K562 (cell line): Measurements from ENCODE around the gene HHIPL1. TPM values are rescaled to one million over a fixed set of nuclear protein-coding genes. Genes with fewer than 3 reads are reported as not detected.

ENCODE experiments used
- ATAC-seq: fragments of 200-7000 bp; cut with Tn5 transposase; 3 replicates; pipeline ENCODE4 v1.9.1; 2020; ENCODE audit warnings: moderate library complexity
- BruUV-seq: library from RNA; stranded (reverse); fragments of 400-500 nt; replicated peaks from 2 replicates; lab custom pipeline; 2021; lab: Mats Ljungman, UMichigan
- CTCF ChIA-PET: fragments of 300-600 bp; formaldehyde crosslinking; extraction: SDS; loops from one replicate; lab custom pipeline; 2021; ENCODE audit warnings: low intra/inter-chr PET ratio; lab: Yijun Ruan, JAX
- POLR2A ChIA-PET: fragments of 300-600, 350-650 bp; sonication (Branson Sonifier 250); formaldehyde crosslinking; extraction: SDS; loops from one replicate; lab custom pipeline; 2021; ENCODE audit warnings: antibody characterized with exemption, inconsistent platforms; lab: Yijun Ruan, JAX
- DNase-seq, 4 experiments: peaks; one replicate each; pipeline versions ENCODE4 v3.0.0 to v3.0.0-alpha.2; 2011 to 2018; ENCODE audit warnings: low spot score in 3 of 4, mixed read lengths in 3 of 4; ENCODE audit errors: extremely low read depth in 1 of 4
- FAIRE-seq: peaks from 2 replicates; lab custom pipeline; 2011; peaks lifted over from hg19 to GRCh38; lab: Jason Lieb, UNC
- H2AFZ ChIP-seq: 2 replicates; pipeline ENCODE4 v1.6.0; 2011; ENCODE audit warnings: low read depth, low read length, control low read depth, inconsistent platforms
- H3K27ac ChIP-seq: fragments of 200-600 bp; 3 replicates; pipeline ENCODE4 v1.8.0; 2011; ENCODE audit warnings: low read depth, mild to moderate bottlenecking, control low read depth, inconsistent platforms, low read length, moderate library complexity, mixed read lengths; ENCODE audit errors: extremely low read depth
- H3K27me3 ChIP-seq, 2 experiments: fragments of 300-600 bp in 1 of 2; 2 replicates in 1 of 2; 3 replicates in 1 of 2; pipeline versions ENCODE4 v1.6.0 to v1.8.0; 2011; ENCODE audit warnings: inconsistent platforms in 2 of 2, low read length in 2 of 2, mild to moderate bottlenecking in 1 of 2, mixed read lengths in 1 of 2, moderate library complexity in 1 of 2; ENCODE audit not compliant: control insufficient read depth in 2 of 2, insufficient read depth in 2 of 2
- H3K36me3 ChIP-seq: fragments of 300-600 bp; 3 replicates; pipeline ENCODE4 v1.8.0; 2011; ENCODE audit warnings: mild to moderate bottlenecking, low read length, inconsistent platforms; ENCODE audit not compliant: control insufficient read depth, insufficient read depth
- H3K4me1 ChIP-seq, 2 experiments: fragments of 200-600 bp in 1 of 2; replicated peaks in 1 of 2; 2 replicates in 1 of 2; 3 replicates in 1 of 2; pipeline versions ENCODE4 v1.5.1 to v1.8.0; 2011; ENCODE audit warnings: inconsistent platforms in 2 of 2, low read length in 2 of 2, mild to moderate bottlenecking in 1 of 2, mixed read lengths in 1 of 2, moderate library complexity in 1 of 2; ENCODE audit not compliant: control insufficient read depth in 2 of 2, insufficient read depth in 2 of 2
- H3K4me2 ChIP-seq: 2 replicates; pipeline ENCODE4 v1.6.1; 2011; ENCODE audit warnings: low read length, control low read depth, inconsistent platforms, mixed read lengths; ENCODE audit not compliant: insufficient read depth
- H3K4me3 ChIP-seq: fragments of 200-600 bp; sonication (generic), shearing (Covaris generic); 2 replicates; pipeline ENCODE4 v1.5.1; 2016; ENCODE audit warnings: control low read depth, inconsistent platforms
- H3K79me2 ChIP-seq: fragments of 200-600 bp; 3 replicates; pipeline ENCODE4 v1.8.0; 2011; ENCODE audit warnings: low read length, inconsistent platforms; ENCODE audit not compliant: control insufficient read depth, insufficient read depth
- H3K9ac ChIP-seq, 2 experiments: 2 replicates each; pipeline versions ENCODE4 v1.6.0 to v1.6.1; 2011; ENCODE audit warnings: low read depth in 2 of 2, low read length in 2 of 2, control low read depth in 1 of 2, inconsistent platforms in 1 of 2, mild to moderate bottlenecking in 1 of 2, mixed read lengths in 1 of 2; ENCODE audit not compliant: insufficient read depth in 1 of 2
- H3K9me1 ChIP-seq: one replicate; pipeline ENCODE4 v1.6.0; 2011; ENCODE audit warnings: inconsistent platforms, mild to moderate bottlenecking, low read length, moderate library complexity; ENCODE audit not compliant: control insufficient read depth, insufficient read depth
- H3K9me3 ChIP-seq: replicated peaks from 2 replicates; pipeline ENCODE4 v1.5.1; 2011; ENCODE audit warnings: low read depth, low read length, inconsistent platforms; ENCODE audit not compliant: control insufficient read depth, insufficient read depth
- H4K20me1 ChIP-seq: replicated peaks from 2 replicates; pipeline ENCODE4 v1.6.1; 2011; ENCODE audit warnings: low read length, inconsistent platforms, mixed read lengths; ENCODE audit not compliant: control insufficient read depth, insufficient read depth
- CBFA2T3 ChIP-seq: fragments of 450-650 bp; IDR thresholded peaks from 2 replicates; pipeline ENCODE4 v1.6.1; 2017
- CBX5 ChIP-seq: IDR thresholded peaks from 2 replicates; pipeline ENCODE4 v1.6.1; 2014; ENCODE audit warnings: low read depth, borderline replicate concordance
- NR2C2 ChIP-seq, 2 experiments: fragments of 200-800 bp in 1 of 2; sonication (Bioruptor generic) in 1 of 2; sonication (generic) in 1 of 2; formaldehyde crosslinking in 1 of 2; IDR thresholded peaks; 2 replicates each; pipeline versions ENCODE4 v1.6.1 to v1.8.0; 2016 to 2022; ENCODE audit warnings: mild to moderate bottlenecking in 1 of 2, missing compliant biosample characterization in 1 of 2, missing genetic modification characterization in 1 of 2, missing genetic modification reagents in 1 of 2
- SMARCA4 ChIP-seq: fragments of 450-650 bp; IDR thresholded peaks from 2 replicates; pipeline ENCODE4 v1.6.1; 2016
- TAF1 ChIP-seq: IDR thresholded peaks from 2 replicates; pipeline ENCODE4 v1.6.1; 2011; ENCODE audit warnings: mild to moderate bottlenecking, low read length, moderate library complexity; ENCODE audit not compliant: insufficient read depth, control insufficient read depth, severe bottlenecking; ENCODE audit errors: extremely low read depth
- ZNF316 ChIP-seq: fragments of 450-650 bp; IDR thresholded peaks from 2 replicates; pipeline ENCODE4 v1.6.1; 2016
- WGBS: fragments of 100-300 bp; shearing (Covaris generic); methylation state at CpG from one replicate; pipeline ENCODE4 v1.1.6; 2016; ENCODE audit warnings: low coverage, mixed read lengths; ENCODE audit not compliant: insufficient coverage; ENCODE audit errors: missing lambda C conversion rate; 5-methylcytosine and 5-hydroxymethylcytosine counted together
- in situ Hi-C: fragments of 300-500 bp; cut with MboI; formaldehyde crosslinking; loops from 4 replicates; pipeline ENCODE4 v1.15.0; 2018; ENCODE audit warnings: inconsistent platforms, mixed read lengths
- intact Hi-C: fragments of 100-400 bp; cut with micrococcal nuclease; formaldehyde crosslinking; loops from 2 replicates; pipeline ENCODE4 v1.14.2; 2022
- polyA plus RNA-seq, 8 experiments: library from polyadenylated mRNA; depleted of rRNA in 4 of 8; stranded (reverse) in 5 of 8; unstranded in 3 of 8; fragments of >200 nt; fragmentation: Nextera tagmentation in 2 of 8; fragmentation: Illumina TruSeq in 1 of 8; extraction: Ambion mirVana in 2 of 8; extraction: Trizol in 1 of 8; gene quantifications; 2 replicates each; pipeline versions ENCODE4 v1.2.1 to v1.2.3, GENCODE V29; 2011 to 2014; ENCODE audit warnings: inconsistent platforms in 1 of 8, missing spikeins in 1 of 8
- total RNA-seq, 7 experiments: library from RNA; depleted of rRNA in 6 of 7; stranded (reverse); fragments of >200 nt in 6 of 7; fragmentation: Illumina TruSeq in 2 of 7; extraction: Trizol in 2 of 7; gene quantifications; 2 replicates each; pipeline versions ENCODE4 v1.2.1 to v1.2.3, GENCODE V29; 2011 to 2021; ENCODE audit warnings: low replicate concordance in 1 of 7
- TF ChIP-seq, protein P1 (sequence below): sonication (generic); formaldehyde crosslinking; IDR thresholded peaks from 2 replicates; pipeline ENCODE4 v1.9.0; 2022; ENCODE audit warnings: mild to moderate bottlenecking, missing genetic modification reagents
- TF ChIP-seq, protein P2 (sequence below): fragments of 250-450 bp; sonication (Bioruptor Pico); IDR thresholded peaks from 2 replicates; pipeline ENCODE4 v1.8.0; 2022; ENCODE audit warnings: inconsistent platforms, mild to moderate bottlenecking, moderate library complexity, borderline replicate concordance
- TF ChIP-seq, protein P3 (sequence below): fragments of 450-650 bp; IDR thresholded peaks from 2 replicates; pipeline ENCODE4 v1.6.1; 2017; ENCODE audit warnings: antibody characterized with exemption, mild to moderate bottlenecking
- TF ChIP-seq, protein P4 (sequence below): fragments of 250-450 bp; sonication (Bioruptor Pico); IDR thresholded peaks from 2 replicates; pipeline ENCODE4 v1.5.0; 2022; ENCODE audit warnings: mild to moderate bottlenecking

Gene HHIPL1
- total and polyA plus RNA-seq, 9 of the 15 experiments (the other 6 are each of a cell fraction or from before 2014, with no cell fraction given) = not detected

DNA sequence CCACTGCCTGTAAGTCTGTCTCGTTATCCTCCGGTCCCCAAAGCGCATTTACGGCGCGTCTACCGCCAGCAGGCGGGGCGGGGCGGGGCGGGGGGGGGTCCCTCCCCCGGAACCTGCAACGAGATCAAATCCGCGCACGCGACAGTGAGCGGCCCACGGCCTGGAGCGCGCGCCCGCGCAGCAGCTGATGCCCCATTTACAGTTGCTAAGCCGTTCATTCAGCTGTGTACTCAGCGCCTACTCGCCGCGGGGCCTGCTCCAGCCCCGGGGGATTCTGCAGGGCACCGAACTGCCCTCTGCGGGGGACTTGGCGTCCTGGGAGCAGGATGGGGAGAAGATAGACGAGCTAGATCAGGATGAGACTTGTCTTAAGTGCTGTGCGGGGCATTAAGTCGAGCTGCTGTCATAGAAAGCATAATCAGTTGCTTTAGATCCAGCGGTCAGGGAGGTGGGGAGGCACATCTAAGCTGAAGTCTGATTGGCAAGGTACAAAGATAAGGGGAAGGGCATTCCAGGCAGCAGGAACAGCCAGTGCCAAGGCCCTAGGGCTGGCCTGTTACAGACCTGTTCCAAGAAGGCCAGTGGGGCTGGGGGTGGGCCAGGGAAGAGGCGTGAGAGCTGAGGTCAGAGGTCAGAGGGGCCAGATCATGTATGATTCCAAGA is 39.5 kb upstream of the HHIPL1 start (continued):
- TF ChIP-seq NR2C2 (CRISPR knock-in tag; IDR thresholded peaks at IDR 0.05) = 0 out of 2 replicates have a peak, but pooled peaks have one; percentile 30
- TF ChIP-seq NR2C2 (tag; IDR thresholded peaks at IDR 0.05) = peak; percentile 48; the same call in 1 of the 2 replicates
- TF ChIP-seq, protein P1, sequence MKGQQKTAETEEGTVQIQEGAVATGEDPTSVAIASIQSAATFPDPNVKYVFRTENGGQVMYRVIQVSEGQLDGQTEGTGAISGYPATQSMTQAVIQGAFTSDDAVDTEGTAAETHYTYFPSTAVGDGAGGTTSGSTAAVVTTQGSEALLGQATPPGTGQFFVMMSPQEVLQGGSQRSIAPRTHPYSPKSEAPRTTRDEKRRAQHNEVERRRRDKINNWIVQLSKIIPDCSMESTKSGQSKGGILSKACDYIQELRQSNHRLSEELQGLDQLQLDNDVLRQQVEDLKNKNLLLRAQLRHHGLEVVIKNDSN = no peak
- TF ChIP-seq, protein P2, sequence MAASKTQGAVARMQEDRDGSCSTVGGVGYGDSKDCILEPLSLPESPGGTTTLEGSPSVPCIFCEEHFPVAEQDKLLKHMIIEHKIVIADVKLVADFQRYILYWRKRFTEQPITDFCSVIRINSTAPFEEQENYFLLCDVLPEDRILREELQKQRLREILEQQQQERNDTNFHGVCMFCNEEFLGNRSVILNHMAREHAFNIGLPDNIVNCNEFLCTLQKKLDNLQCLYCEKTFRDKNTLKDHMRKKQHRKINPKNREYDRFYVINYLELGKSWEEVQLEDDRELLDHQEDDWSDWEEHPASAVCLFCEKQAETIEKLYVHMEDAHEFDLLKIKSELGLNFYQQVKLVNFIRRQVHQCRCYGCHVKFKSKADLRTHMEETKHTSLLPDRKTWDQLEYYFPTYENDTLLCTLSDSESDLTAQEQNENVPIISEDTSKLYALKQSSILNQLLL = no peak

DNA sequence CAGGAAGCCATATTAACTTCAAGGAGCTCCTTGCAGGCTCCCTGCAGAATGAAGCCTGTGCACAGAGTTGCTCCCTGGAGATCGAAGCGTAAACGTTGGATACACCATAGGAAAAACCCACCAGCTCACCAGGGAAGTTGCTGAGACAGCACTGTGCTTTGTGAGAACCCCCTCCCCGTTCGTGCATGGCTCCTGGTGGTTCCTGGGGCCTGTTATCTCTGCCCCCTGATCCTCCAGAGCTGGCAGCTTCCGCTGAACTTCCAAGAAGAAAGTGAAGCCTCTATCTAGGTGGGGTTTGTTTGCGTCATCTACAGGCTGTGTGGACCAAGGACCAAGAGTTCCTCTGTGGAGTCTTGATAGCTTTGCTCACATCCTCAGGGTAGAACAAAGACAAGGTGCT is 38.6 kb upstream of the HHIPL1 start:
- peak overlapping the region; percentile 39 for H3K4me2 ChIP-seq
- H3K9me3 ChIP-seq = no peaks in the 10 kb centered on the region
- H3K27me3 ChIP-seq = no peaks in the 10 kb centered on the region
- peaks cover 33 to 48% of the 10 kb centered on the region in 2 experiments for H3K4me1 ChIP-seq
- no peak overlapping the region for H3K9ac ChIP-seq
- H3K36me3 ChIP-seq = no peaks in the 10 kb centered on the region
- ATAC-seq (peak; percentile 28), FAIRE-seq (peak; percentile 91), DNase-seq (peak; percentile 35 to 87 (median 60))
- no TSS peak for BruUV-seq
- WGBS = 2% methylated on average over 6 of the region's 7 CpGs
- peaks cover 11% of the 10 kb centered on the region; the same call in 1 of the 2 replicates for H4K20me1 ChIP-seq
- H3K27ac ChIP-seq = peak overlapping the region; percentile 42
- H3K79me2 ChIP-seq = peaks cover 22% of the 10 kb centered on the region
- no peaks in the 10 kb centered on the region for H3K9me1 ChIP-seq
- intact Hi-C loops (no loop called here), in situ Hi-C loops (no loop called here)
- ChIA-PET POLR2A (interaction anchor here (0.6 to 1.0 kb wide), 2 partner anchors 34 to 217 kb away, joined by 3 read pairs; no protein-coding TSS in a partner anchor), CTCF (no interaction called here)
- no peak overlapping the region for H3K4me3 ChIP-seq
- H2AFZ ChIP-seq = no peak overlapping the region
- TF ChIP-seq SMARCA4 (peak; percentile 60), CBFA2T3 (peak; percentile 73), ZNF316 (peak; percentile 78), TAF1 (no peak), CBX5 (no peak)
- TF ChIP-seq, protein P3, sequence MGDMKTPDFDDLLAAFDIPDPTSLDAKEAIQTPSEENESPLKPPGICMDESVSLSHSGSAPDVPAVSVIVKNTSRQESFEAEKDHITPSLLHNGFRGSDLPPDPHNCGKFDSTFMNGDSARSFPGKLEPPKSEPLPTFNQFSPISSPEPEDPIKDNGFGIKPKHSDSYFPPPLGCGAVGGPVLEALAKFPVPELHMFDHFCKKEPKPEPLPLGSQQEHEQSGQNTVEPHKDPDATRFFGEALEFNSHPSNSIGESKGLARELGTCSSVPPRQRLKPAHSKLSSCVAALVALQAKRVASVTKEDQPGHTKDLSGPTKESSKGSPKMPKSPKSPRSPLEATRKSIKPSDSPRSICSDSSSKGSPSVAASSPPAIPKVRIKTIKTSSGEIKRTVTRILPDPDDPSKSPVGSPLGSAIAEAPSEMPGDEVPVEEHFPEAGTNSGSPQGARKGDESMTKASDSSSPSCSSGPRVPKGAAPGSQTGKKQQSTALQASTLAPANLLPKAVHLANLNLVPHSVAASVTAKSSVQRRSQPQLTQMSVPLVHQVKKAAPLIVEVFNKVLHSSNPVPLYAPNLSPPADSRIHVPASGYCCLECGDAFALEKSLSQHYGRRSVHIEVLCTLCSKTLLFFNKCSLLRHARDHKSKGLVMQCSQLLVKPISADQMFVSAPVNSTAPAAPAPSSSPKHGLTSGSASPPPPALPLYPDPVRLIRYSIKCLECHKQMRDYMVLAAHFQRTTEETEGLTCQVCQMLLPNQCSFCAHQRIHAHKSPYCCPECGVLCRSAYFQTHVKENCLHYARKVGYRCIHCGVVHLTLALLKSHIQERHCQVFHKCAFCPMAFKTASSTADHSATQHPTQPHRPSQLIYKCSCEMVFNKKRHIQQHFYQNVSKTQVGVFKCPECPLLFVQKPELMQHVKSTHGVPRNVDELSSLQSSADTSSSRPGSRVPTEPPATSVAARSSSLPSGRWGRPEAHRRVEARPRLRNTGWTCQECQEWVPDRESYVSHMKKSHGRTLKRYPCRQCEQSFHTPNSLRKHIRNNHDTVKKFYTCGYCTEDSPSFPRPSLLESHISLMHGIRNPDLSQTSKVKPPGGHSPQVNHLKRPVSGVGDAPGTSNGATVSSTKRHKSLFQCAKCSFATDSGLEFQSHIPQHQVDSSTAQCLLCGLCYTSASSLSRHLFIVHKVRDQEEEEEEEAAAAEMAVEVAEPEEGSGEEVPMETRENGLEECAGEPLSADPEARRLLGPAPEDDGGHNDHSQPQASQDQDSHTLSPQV = 0 out of 2 replicates have a peak, but pooled peaks have one; percentile 24
- TF ChIP-seq, protein P4, sequence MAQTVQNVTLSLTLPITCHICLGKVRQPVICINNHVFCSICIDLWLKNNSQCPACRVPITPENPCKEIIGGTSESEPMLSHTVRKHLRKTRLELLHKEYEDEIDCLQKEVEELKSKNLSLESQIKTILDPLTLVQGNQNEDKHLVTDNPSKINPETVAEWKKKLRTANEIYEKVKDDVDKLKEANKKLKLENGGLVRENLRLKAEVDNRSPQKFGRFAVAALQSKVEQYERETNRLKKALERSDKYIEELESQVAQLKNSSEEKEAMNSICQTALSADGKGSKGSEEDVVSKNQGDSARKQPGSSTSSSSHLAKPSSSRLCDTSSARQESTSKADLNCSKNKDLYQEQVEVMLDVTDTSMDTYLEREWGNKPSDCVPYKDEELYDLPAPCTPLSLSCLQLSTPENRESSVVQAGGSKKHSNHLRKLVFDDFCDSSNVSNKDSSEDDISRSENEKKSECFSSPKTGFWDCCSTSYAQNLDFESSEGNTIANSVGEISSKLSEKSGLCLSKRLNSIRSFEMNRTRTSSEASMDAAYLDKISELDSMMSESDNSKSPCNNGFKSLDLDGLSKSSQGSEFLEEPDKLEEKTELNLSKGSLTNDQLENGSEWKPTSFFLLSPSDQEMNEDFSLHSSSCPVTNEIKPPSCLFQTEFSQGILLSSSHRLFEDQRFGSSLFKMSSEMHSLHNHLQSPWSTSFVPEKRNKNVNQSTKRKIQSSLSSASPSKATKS (CRISPR knock-in tag) = no peak
